ENCODE measurements around the gene TRPV5. TPM values are rescaled to one million over a fixed set of nuclear protein-coding genes. Genes with fewer than 3 reads are reported as not detected.
A peak's percentile ranks its signal among the peaks of the same experiment; 100 is the strongest.

Gene TRPV5
- total and polyA plus RNA-seq, 2 of the 8 experiments (the other 6 are each of a cell fraction or from before 2014, with no cell fraction given), result 0.03 TPM; not detected in 1

GRCh38 chr7:142870566-142871259 is 62.8 kb downstream of the TRPV5 start:
- Histone ChIP-seq H4K20me1 (replicated peaks in 1 of 2; ENCODE audit: control insufficient read depth in 1 of 2, insufficient read depth in 2 of 2, low read length in 2 of 2) (no peaks in the 10 kb centered on the region), H3K36me3 (ENCODE audit: control insufficient read depth in 2 of 4, insufficient read depth in 4 of 4, low read length in 3 of 4) (no peaks in the 10 kb centered on the region), H2BK120ac (replicated peaks; ENCODE audit: low read depth, low read length) (no peak overlapping the region), H2BK20ac (ENCODE audit: low read length) (no peak overlapping the region), H3K23ac (ENCODE audit: insufficient read length) (no peak overlapping the region), H3K9me3 (ENCODE audit: insufficient read depth in 2 of 2, low read depth in 1 of 2, low read length in 1 of 2) (no peaks in the 10 kb centered on the region), H2AFZ (ENCODE audit: low read length) (no peak overlapping the region), H2BK12ac (ENCODE audit: low read depth, low read length) (no peak overlapping the region), H3K4ac (replicated peaks; ENCODE audit: insufficient read length, low read depth, low read length) (no peak overlapping the region), H3K18ac (ENCODE audit: extremely low read depth, low read length) (no peak overlapping the region), H2AK5ac (ENCODE audit: low read depth, low read length) (no peak overlapping the region), H3K9ac (replicated peaks in 1 of 4; ENCODE audit: extremely low read depth in 1 of 4, low read depth in 3 of 4, low read length in 3 of 4) (no peak overlapping the region), H3K79me2 (ENCODE audit: control insufficient read depth in 1 of 2, insufficient read depth in 2 of 2, low read length in 2 of 2) (no peaks in the 10 kb centered on the region), H3K27ac (ENCODE audit: low read depth, low read length) (no peak overlapping the region), H3K4me3 (ENCODE audit: extremely low read depth in 1 of 4, insufficient read depth in 2 of 4, low read depth in 3 of 4, low read length in 4 of 4) (no peak overlapping the region), H4K8ac (ENCODE audit: extremely low read depth, insufficient read depth, low read length) (no peak overlapping the region), H3K4me2 (ENCODE audit: insufficient read depth in 1 of 2, low read depth in 2 of 2, low read length in 2 of 2) (no peak overlapping the region), H3K56ac (replicated peaks; ENCODE audit: insufficient read length, low read depth, low read length) (no peak overlapping the region), H4K91ac (replicated peaks; ENCODE audit: insufficient read length, low read length) (no peak overlapping the region), H2BK15ac (ENCODE audit: low read length) (no peak overlapping the region), H3K79me1 (ENCODE audit: low read depth, low read length) (no peaks in the 10 kb centered on the region; the same call in 1 of the 2 replicates), H3K23me2 (ENCODE audit: low read depth, low read length) (no peaks in the 10 kb centered on the region; the same call in 1 of the 2 replicates), H3K4me1 (replicated peaks in 1 of 4; ENCODE audit: control insufficient read depth in 3 of 4, insufficient read depth in 4 of 4, low read length in 3 of 4) (peaks cover 0 to 5% (median 2%) of the 10 kb centered on the region in 4 experiments; a peak in 4 of 7 replicates), H4K5ac (ENCODE audit: insufficient read length, low read depth, low read length) (no peak overlapping the region), H3K14ac (ENCODE audit: insufficient read length) (no peak overlapping the region), H3K27me3 (replicated peaks in 1 of 4; ENCODE audit: control insufficient read depth in 3 of 4, extremely low read depth in 1 of 4, insufficient read depth in 3 of 4, low read length in 3 of 4) (no peaks in the 10 kb centered on the region; a peak in 1 of 7 replicates), H2BK5ac (ENCODE audit: low read depth, low read length) (no peak overlapping the region)
- DNase-seq (ENCODE audit: low read depth in 1 of 2, low spot score in 2 of 2) (peak in 1 of 2 experiments; percentile 41), FAIRE-seq (no peak)
- ChIA-PET CTCF (ENCODE audit: partially characterized antibody) (interaction anchor here (0.7 to 13.9 kb wide), 15 partner anchors 9 to 1944 kb away, joined by 3 to 332 read pairs (median 5); partner anchors contain the start of gene EPHB6), POLR2A (ENCODE audit: partially characterized antibody) (no interaction called here)
- no peak for TF ChIP-seq BRCA1 (IDR thresholded peaks at IDR 0.05; ENCODE audit: low read depth, low read length)
- TF ChIP-seq NANOG (IDR thresholded peaks at IDR 0.05; ENCODE audit: insufficient read depth, low read depth, low read length, poor library complexity, severe bottlenecking), result no peak
- TF ChIP-seq CTBP2 (IDR thresholded peaks at IDR 0.05; ENCODE audit: borderline replicate concordance, insufficient read depth, insufficient read length, low read length), result no peak
- no peak for TF ChIP-seq NRF1 (IDR thresholded peaks at IDR 0.05; ENCODE audit: low read depth, low read length)
- TF ChIP-seq POU5F1 (IDR thresholded peaks at IDR 0.05; ENCODE audit: low read depth, low read length), result no peak
- no peak for TF ChIP-seq SAP30 (IDR thresholded peaks at IDR 0.05; ENCODE audit: insufficient read depth, insufficient replicate concordance, low read length)
- no peak for TF ChIP-seq ZNF274 (IDR thresholded peaks at IDR 0.05; ENCODE audit: borderline replicate concordance, extremely low read depth, low read length)
- TF ChIP-seq FOSL1 (IDR thresholded peaks at IDR 0.05; ENCODE audit: insufficient read depth, low read depth, low read length), result no peak
- TF ChIP-seq GABPA (IDR thresholded peaks at IDR 0.05; ENCODE audit: borderline replicate concordance, insufficient read depth, low read length), result no peak
- TF ChIP-seq POLR2A (IDR thresholded peaks at IDR 0.05; ENCODE audit: control extremely low read depth in 1 of 2, low read depth in 2 of 2, low read length in 2 of 2), result no peak
- WGBS, 2 experiments (ENCODE audit: extremely low coverage in 1 of 2, insufficient coverage in 1 of 2, insufficient read length in 1 of 2, insufficient replicate concordance in 2 of 2, low coverage in 1 of 2, low lambda C conversion rate in 2 of 2, missing lambda C conversion rate in 1 of 2), result 93% methylated on average over 14 of the region's 14 CpGs; no CpG with 5 or more reads in 1 of the 2 experiments

All from H1 (cell line).